ENCODE data around the gene AADACL2.
"Not testable (repeated sequence)": the region's sequence is repeated elsewhere in the genome, so short reads cannot be mapped to it uniquely, and the experiment has no call there.

The AADACL2 gene

GRCh38 chr3:151766454-151766853, 32.7 kb downstream of the AADACL2 start:
- no peak for DNase-seq

GRCh38 chr3:151768393-151768930, 34.7 kb downstream of the AADACL2 start:
- DNase-seq: peak; percentile 26 to 37

- no peak for DNase-seq
Observed at GRCh38 chr3:151769175-151769574, 35.4 kb downstream of the AADACL2 start.

GRCh38 chr3:151770956-151771355, 37.2 kb downstream of the AADACL2 start:
- no peak for DNase-seq

- no peak for DNase-seq
Observed at GRCh38 chr3:151772825-151773480, 39.2 kb downstream of the AADACL2 start.

GRCh38 chr3:151774235-151774634, 40.5 kb downstream of the AADACL2 start:
- no peak for DNase-seq

GRCh38 chr3:151774910-151775309, 41.2 kb downstream of the AADACL2 start:
- DNase-seq: no peak

- DNase-seq: no peak
Observed at GRCh38 chr3:151775314-151776258, 41.9 kb downstream of the AADACL2 start.

GRCh38 chr3:151776259-151776740, 42.6 kb downstream of the AADACL2 start:
- DNase-seq: no peak

- DNase-seq: no peak
Observed at GRCh38 chr3:151777880-151778279, 44.2 kb downstream of the AADACL2 start.

- DNase-seq: no peak
Observed at GRCh38 chr3:151787626-151788025, 53.9 kb downstream of the AADACL2 start.

- DNase-seq: no peak
Observed at GRCh38 chr3:151788401-151788800, 54.7 kb downstream of the AADACL2 start.

GRCh38 chr3:151789853-151790463, 56.2 kb downstream of the AADACL2 start:
- no peak for DNase-seq

- DNase-seq: not testable (repeated sequence)
Observed at GRCh38 chr3:151790763-151791162, 57.0 kb downstream of the AADACL2 start.

GRCh38 chr3:151792411-151792810, 58.7 kb downstream of the AADACL2 start:
- no peak for DNase-seq

- DNase-seq: no peak
Observed at GRCh38 chr3:151793636-151794035, 59.9 kb downstream of the AADACL2 start.

- no peak for DNase-seq
Observed at GRCh38 chr3:151794080-151794479, 60.4 kb downstream of the AADACL2 start.

GRCh38 chr3:151795276-151795675, 61.5 kb downstream of the AADACL2 start:
- DNase-seq: no peak

GRCh38 chr3:151796105-151796680, 62.5 kb downstream of the AADACL2 start:
- no peak for DNase-seq

GRCh38 chr3:151798466-151798865, 64.7 kb downstream of the AADACL2 start:
- DNase-seq: no peak

- no peak for DNase-seq
Observed at GRCh38 chr3:151800431-151800830, 66.7 kb downstream of the AADACL2 start.

GRCh38 chr3:151804267-151804666, 70.5 kb downstream of the AADACL2 start:
- DNase-seq: no peak

- DNase-seq: no peak
Observed at GRCh38 chr3:151806838-151807237, 73.1 kb downstream of the AADACL2 start.

Data from AML-193 (cell line).